Memory B cell (primary cell): ENCODE data around the gene TLK1.

Experiments
- ATAC-seq: fragments of 150-1000 bp; cut with Tn5 transposase; 2 replicates; pipeline ENCODE4 v1.10.0; 2021; ENCODE audit warnings: low read depth, mild to moderate bottlenecking, moderate library complexity
- DNase-seq, 2 donors: peaks; one replicate each; pipeline ENCODE4 v3.0.0; 2022; ENCODE audit warnings: low spot score in 2 of 2
- H3K27ac Mint-ChIP-seq: one replicate; pipeline ENCODE4 v1.8.0; 2022; ENCODE audit warnings: mild to moderate bottlenecking, moderate library complexity, mixed read lengths
- H3K27me3 Mint-ChIP-seq: one replicate; pipeline ENCODE4 v1.8.0; 2022; ENCODE audit warnings: mixed read lengths
- H3K36me3 Mint-ChIP-seq: one replicate; pipeline ENCODE4 v1.8.0; 2022; ENCODE audit warnings: mild to moderate bottlenecking, mixed read lengths
- H3K4me1 Mint-ChIP-seq: one replicate; pipeline ENCODE4 v1.8.0; 2022; ENCODE audit warnings: mixed read lengths
- H3K4me3 Mint-ChIP-seq: one replicate; pipeline ENCODE4 v1.8.0; 2022; ENCODE audit warnings: mild to moderate bottlenecking, moderate library complexity, mixed read lengths
- H3K9me3 Mint-ChIP-seq: one replicate; pipeline ENCODE4 v1.8.0; 2022; ENCODE audit warnings: mixed read lengths

The TLK1 gene

DNA sequence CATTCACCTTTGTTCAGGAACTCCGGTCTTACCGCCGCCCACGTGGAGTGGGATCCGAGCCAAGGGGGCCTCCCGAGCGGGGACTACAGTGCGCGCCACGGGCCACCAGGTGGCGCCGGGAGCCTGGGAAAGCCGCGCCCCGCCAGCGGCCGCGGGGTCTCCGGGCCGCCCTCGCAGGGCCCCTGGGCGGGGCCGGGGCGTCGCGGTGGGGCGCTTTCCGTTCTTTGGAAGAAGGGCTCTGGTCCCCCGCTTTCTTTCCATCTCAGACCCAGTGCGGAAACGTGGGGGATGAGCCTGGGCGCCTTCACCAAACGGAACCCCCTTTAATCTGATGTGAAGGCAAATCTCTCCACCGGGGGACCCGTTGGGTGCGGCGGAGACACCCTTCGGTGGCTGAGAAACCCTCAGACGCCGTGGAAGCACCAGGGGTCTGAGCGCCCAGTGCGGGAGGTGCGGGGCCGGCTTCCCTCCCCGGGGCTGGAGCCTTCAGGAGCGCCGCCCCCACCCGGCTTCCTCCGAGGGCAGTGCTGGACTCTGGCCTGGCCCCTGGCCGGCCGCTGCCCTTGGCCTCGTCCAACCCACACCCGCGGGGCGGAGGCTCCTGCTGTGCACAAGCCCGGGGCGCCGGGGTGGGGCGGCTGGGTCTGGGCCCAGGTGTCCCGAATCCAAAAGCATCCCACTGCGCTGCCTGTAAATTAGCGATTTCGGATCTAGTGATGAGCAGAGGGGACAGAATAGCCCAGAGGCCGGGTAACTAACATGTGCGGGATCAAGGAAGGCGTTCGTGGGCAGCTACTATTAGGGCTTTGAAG, 187.0 kb downstream of the TLK1 start:
- Mint-ChIP-seq H3K4me3 (peak overlapping the region; percentile 88), H3K9me3 (no peaks in the 10 kb centered on the region), H3K4me1 (peaks cover 4% of the 10 kb centered on the region), H3K27ac (peak overlapping the region; percentile 49), H3K27me3 (no peaks in the 10 kb centered on the region), H3K36me3 (no peaks in the 10 kb centered on the region)
- ATAC-seq (peak; percentile 94), DNase-seq (peak; percentile 84 to 93)

DNA sequence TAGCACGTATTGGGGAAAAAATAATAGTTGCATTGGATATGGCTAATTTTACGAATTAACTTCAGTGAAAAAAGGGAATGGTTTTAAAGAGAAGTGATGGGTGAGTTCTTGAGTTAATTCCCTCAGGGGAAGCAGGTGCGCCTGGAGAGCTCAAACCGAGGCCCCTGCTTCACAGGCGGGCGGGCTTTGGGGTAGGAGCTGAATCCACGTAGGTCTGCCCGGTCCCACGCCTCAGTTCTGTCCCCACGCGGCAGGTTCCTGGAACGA, 187.5 kb downstream of the TLK1 start:
- Mint-ChIP-seq H3K4me1 (peaks cover 4% of the 10 kb centered on the region), H3K27me3 (no peaks in the 10 kb centered on the region), H3K9me3 (no peaks in the 10 kb centered on the region), H3K27ac (peak overlapping the region; percentile 49), H3K4me3 (peak overlapping the region; percentile 88), H3K36me3 (no peaks in the 10 kb centered on the region)
- no peak for ATAC-seq
- DNase-seq, result no peak

DNA sequence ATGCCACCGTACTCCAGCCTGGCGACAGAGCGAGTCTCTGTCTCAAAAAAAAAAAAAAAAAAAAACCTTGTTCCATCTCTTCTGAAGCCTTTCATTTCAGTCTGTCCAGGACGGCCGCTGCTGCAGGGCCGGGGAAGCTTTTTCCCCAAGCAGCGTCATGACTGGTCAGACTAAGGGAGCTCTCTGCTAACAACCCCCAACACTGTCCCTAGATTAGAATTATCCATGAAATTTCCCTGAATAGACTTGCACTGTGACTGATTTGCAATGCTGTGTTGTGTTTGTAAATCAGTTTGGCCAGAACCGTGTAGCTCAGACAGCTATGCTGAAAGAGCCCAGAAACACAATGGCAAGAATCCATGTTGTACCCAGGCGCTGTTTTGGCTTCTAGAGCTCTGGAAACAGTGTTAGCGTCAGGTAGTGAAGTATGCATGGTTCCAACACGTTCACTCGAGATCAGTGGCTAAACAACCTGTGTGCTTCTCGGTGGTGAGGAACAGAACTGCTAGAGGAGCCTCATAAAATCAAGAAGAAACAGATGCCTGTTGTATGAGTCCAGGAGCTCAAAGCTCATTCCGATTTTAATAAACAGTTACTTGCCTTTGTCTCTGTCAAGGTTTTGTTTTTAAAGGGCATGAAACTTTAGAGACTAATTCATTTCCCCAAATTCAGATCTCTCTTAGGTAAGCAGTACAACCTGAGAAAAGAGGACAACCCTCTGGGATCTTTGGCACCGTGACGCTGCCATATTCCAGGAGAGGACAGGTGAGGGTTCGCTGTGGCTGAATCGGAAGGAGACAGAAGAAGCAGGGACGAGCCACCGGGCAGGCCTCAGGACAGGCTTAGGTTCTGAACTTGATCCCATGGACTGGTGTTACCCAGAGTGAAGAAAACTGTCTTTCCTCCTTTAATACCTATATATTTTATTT, 188.1 kb downstream of the TLK1 start:
- no peak for ATAC-seq
- H3K4me3 Mint-ChIP-seq, result peak overlapping the region; percentile 88
- H3K9me3 Mint-ChIP-seq, result no peaks in the 10 kb centered on the region
- DNase-seq, result no peak
- peaks cover 4% of the 10 kb centered on the region for H3K4me1 Mint-ChIP-seq
- no peaks in the 10 kb centered on the region for H3K36me3 Mint-ChIP-seq
- H3K27me3 Mint-ChIP-seq, result no peaks in the 10 kb centered on the region
- H3K27ac Mint-ChIP-seq, result peak overlapping the region; percentile 49

DNA sequence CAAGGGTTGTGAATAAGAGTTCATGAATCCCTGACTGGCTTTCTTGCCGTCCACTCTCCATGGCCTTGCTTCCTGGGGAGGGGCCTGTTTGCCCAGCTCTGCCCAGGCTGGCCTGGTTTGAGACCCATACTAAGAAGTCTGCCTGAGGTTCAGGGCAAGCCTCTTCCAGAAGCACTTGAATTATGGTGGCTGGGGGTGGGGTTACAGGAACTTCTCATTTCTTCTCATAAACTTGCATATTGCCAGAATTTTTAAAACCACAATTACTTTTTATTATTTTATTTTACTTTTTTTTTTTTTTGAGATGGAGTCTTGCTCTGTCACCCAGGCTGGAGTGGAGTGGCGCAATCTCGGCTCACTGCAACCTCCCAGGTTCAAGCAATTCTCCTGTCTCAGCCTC, 189.6 kb downstream of the TLK1 start:
- H3K36me3 Mint-ChIP-seq, result peaks cover 6% of the 10 kb centered on the region
- H3K27me3 Mint-ChIP-seq, result no peaks in the 10 kb centered on the region
- no peak for ATAC-seq
- DNase-seq, result no peak
- no peaks in the 10 kb centered on the region for H3K9me3 Mint-ChIP-seq
- H3K4me1 Mint-ChIP-seq, result peaks cover 4% of the 10 kb centered on the region
- H3K4me3 Mint-ChIP-seq, result no peak overlapping the region
- H3K27ac Mint-ChIP-seq, result no peak overlapping the region

DNA sequence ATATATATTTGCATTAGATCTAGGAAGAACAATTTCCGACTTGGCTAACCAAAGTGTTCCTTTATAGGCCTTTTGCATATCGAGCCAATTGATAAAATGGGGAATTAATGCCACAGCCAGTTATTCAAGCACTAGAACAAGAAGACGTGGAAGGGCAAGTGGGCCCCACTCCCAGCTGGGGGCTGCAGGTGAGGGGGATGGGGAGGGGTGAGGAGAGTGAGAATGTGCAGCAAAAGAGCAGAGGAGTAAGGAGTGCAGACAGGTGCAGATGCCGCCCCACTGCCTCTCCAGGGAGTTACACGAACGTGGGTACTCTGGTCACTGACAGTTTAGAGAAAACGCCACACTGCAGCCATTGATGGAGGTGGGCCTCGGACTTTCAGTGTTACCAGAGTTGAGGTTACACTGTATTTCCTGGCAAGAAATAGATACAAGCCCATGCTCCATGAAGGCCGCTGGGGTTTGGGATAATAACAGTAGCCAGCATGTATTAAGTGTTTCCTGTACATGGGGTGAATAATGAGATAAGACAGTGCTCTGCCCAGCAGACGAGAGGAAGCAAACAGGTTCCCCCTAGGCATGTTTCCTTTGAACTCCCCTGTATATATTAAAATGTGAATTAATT, 190.7 kb downstream of the TLK1 start:
- ATAC-seq, result no peak
- H3K4me1 Mint-ChIP-seq, result peaks cover 4% of the 10 kb centered on the region
- H3K4me3 Mint-ChIP-seq, result no peak overlapping the region
- H3K27ac Mint-ChIP-seq, result no peak overlapping the region
- no peaks in the 10 kb centered on the region for H3K9me3 Mint-ChIP-seq
- no peak for DNase-seq
- no peaks in the 10 kb centered on the region for H3K27me3 Mint-ChIP-seq
- H3K36me3 Mint-ChIP-seq, result peaks cover 11% of the 10 kb centered on the region

DNA sequence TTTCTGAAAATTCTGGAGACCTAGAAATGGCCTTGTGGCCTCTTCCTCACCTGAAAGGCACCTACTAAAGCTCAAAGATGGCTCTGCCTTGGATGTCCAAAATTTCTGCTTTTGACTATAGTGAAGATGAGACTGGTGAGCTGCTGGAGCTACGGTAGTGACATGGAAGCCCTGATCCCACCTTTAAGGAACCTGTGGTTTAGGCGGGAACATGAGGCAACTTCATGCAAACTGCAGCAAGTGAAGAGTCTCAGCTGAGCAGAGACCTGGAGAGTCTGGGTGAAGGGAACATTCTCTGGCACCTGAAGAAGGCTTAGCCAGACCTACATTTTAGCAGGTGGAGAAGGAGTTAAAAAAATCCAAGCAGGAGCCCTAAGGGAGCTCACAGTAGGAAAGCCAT, 191.7 kb downstream of the TLK1 start:
- H3K4me1 Mint-ChIP-seq, result peaks cover under 1% of the 10 kb centered on the region
- no peak for DNase-seq
- H3K36me3 Mint-ChIP-seq, result peaks cover 13% of the 10 kb centered on the region
- no peaks in the 10 kb centered on the region for H3K9me3 Mint-ChIP-seq
- no peak overlapping the region for H3K27ac Mint-ChIP-seq
- no peak for ATAC-seq
- no peak overlapping the region for H3K4me3 Mint-ChIP-seq
- H3K27me3 Mint-ChIP-seq, result no peaks in the 10 kb centered on the region

DNA sequence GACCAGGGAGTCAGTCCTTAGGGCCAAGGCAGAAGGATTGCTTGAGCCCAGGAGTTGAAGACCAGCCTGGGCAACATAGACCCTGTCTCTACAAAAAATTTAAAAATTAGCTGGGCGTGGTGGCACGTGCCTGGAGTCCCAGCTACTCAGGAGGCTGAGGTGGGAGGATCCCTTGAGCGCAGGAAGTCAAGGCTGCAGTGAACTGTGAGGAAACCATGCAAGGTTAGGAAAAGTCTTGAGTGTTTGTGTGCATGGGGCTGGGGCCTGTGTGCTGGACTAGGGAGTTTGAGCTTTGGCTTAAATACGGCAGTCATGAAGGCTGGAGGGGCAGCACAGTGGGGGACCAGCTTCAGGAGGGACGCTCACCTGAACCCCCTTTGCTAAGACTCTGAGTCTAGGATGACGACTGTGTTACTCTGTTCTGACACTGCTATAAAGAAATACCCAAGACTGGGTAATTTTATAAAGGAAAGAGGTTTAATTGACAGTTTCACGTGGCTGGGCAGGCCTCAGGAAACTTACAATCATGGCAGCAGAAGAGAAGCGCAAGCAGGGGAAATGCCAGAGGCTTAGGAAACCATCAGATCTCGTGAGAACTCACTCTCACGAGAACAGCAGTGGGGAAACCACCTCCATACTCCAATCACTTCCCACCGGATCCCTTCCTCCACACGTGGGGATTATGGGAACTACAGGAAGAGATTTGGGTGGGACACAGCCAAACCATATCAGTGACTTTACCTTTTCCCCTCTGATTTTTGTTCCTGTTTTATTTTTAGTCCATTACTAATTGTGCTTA, 192.3 kb downstream of the TLK1 start:
- H3K27ac Mint-ChIP-seq, result peak overlapping the region; percentile 58
- no peak for ATAC-seq
- no peaks in the 10 kb centered on the region for H3K9me3 Mint-ChIP-seq
- no peak overlapping the region for H3K4me3 Mint-ChIP-seq
- H3K36me3 Mint-ChIP-seq, result peaks cover 13% of the 10 kb centered on the region
- no peaks in the 10 kb centered on the region for H3K4me1 Mint-ChIP-seq
- H3K27me3 Mint-ChIP-seq, result no peaks in the 10 kb centered on the region
- no peak for DNase-seq

DNA sequence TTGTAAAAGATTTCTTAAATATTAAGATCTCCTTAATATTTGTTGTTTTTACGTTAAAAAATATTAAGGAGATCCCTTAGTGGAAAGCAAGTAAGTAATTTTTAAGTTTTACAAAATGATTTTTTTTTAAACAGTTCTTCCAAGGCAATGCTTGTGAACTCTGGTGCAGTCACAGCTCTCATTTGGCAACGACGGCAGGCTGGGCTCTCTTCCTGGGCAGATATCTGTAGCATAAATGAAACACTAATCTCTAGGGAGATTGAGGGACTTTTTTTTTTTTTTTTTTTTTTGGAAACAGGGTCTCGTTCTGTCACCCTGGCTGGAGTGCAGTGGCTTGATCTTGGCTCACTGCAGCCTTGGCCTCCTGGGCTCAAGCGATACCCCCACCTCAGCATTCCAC, 193.1 kb downstream of the TLK1 start:
- Mint-ChIP-seq H3K27ac (no peak overlapping the region), H3K36me3 (peaks cover 15% of the 10 kb centered on the region), H3K9me3 (no peaks in the 10 kb centered on the region), H3K27me3 (no peaks in the 10 kb centered on the region), H3K4me1 (no peaks in the 10 kb centered on the region), H3K4me3 (no peak overlapping the region)
- DNase-seq (no peak), ATAC-seq (no peak)

DNA sequence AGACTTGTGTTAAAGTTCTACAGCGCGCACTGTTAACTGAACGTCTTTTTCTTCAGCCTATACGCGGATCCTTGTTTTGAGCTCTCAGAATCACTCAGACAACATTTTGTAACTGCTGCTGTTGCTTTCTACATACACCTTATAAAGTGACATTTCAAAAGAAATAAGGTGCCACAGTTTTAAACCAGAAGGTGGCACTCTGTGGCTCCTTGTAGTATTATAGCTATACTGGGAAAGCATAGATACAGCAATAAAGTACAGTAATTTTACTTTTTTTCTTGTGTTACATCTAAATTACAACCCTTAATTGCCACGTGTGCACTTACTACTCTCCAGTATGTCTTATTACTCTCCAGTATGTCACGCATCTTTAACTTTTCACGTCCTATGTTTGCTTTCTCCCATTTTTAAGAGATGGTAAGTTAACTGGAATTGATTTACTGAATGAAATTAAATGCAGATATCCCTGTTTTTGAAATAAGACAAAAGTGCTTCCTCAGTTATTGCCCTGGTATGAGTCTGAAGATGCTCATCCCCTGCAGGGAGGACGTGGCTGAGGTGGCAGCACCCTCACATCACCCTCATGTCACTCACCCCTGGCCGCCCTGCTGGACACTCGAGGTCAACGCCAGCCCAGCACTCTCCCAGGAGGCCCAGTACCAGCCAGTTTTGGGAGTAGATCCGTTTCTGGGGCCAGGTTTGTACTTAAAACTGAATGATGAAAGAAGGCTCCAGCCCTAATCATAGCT, 193.9 kb downstream of the TLK1 start:
- DNase-seq, result no peak

DNA sequence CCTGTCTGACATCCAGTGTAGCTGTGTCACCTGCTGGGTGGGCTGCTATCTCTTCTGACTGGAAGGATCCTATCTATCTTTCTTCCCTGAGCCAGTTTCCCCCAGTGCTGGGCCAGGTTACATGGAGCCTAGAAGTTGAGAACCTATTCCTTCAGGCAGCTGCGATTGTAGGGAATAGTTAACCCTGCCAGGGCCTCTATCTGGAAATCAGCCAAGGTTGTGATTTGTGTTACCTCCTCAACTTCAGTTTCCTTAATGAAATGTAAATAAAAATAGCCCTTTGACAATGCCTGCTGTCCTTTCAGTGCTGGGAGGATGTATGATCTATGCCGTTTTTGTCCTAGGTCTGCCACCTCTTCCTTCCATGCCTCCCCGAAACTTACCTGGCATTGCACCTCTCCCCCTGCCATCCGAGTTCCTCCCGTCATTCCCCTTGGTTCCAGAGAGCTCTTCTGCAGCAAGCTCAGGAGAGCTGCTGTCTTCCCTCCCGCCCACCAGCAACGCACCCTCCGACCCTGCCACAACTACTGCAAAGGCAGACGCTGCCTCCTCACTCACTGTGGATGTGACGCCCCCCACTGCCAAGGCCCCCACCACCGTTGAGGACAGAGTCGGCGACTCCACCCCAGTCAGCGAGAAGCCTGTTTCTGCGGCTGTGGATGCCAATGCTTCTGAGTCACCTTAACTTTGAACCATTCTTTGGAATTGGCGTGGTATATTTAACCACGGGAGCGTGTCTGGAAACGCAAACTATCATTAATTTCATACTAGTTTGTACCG, 195.1 kb downstream of the TLK1 start:
- no peak overlapping the region for H3K4me3 Mint-ChIP-seq
- H3K4me1 Mint-ChIP-seq, result no peaks in the 10 kb centered on the region
- H3K36me3 Mint-ChIP-seq, result peaks cover 16% of the 10 kb centered on the region
- H3K27me3 Mint-ChIP-seq, result no peaks in the 10 kb centered on the region
- H3K9me3 Mint-ChIP-seq, result no peaks in the 10 kb centered on the region
- ATAC-seq (no peak), DNase-seq (no peak)
- peak overlapping the region; percentile 51 for H3K27ac Mint-ChIP-seq

More for the DNA sequence above, 193.9 kb downstream of the TLK1 start:
- H3K9me3 Mint-ChIP-seq, result no peaks in the 10 kb centered on the region
- no peaks in the 10 kb centered on the region for H3K4me1 Mint-ChIP-seq
- peaks cover 16% of the 10 kb centered on the region for H3K36me3 Mint-ChIP-seq
- H3K27ac Mint-ChIP-seq, result peak overlapping the region; percentile 28
- H3K4me3 Mint-ChIP-seq, result no peak overlapping the region
- ATAC-seq, result no peak
- no peaks in the 10 kb centered on the region for H3K27me3 Mint-ChIP-seq

DNA sequence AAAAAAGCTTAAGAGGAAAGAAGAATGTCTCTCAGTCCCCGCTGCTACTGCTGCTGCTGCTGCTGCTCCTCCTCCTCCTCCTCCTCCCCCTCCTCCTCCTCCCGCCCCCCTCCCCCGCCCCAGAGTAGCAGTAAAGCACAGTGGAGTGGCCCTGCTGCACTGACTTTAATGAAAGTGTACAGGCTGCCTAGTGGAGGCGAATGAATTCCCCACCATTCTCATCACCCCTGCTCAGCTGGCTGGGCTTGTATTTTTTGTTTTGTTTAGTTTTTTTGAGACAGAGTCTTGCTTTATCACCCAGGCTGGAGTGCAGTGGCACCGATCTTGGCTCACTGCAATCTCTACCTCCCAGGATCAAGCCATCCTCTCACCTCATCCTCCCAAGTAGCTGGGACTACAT, 197.3 kb downstream of the TLK1 start:
- H3K27ac Mint-ChIP-seq, result no peak overlapping the region
- ATAC-seq (no peak), DNase-seq (no peak)
- H3K36me3 Mint-ChIP-seq, result peaks cover 21% of the 10 kb centered on the region
- no peaks in the 10 kb centered on the region for H3K4me1 Mint-ChIP-seq
- H3K4me3 Mint-ChIP-seq, result no peak overlapping the region
- no peaks in the 10 kb centered on the region for H3K27me3 Mint-ChIP-seq
- H3K9me3 Mint-ChIP-seq, result no peaks in the 10 kb centered on the region

DNA sequence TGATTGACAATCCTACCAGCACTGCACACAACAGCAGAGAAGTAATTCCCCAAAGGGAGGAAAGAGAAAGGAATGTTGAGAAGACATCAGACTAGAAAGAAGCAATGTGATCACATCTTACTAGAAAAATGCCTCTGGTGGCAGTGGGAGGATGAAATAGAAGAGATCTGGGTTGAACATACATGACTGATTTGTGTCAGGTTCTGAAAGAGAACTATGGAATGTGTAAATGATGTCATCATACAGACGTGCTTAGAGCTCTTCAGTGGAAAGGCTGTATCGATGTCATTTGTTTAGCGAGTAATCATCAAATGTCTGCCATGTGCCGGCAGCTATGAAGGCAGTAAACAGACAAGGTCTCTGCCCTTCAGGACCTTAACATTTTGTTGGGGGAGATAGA, 206.8 kb downstream of the TLK1 start:
- ATAC-seq (no peak), DNase-seq (no peak)
- Mint-ChIP-seq H3K4me1 (peaks cover 17% of the 10 kb centered on the region), H3K4me3 (no peak overlapping the region), H3K36me3 (peaks cover 45% of the 10 kb centered on the region), H3K27me3 (no peaks in the 10 kb centered on the region), H3K27ac (no peak overlapping the region), H3K9me3 (no peaks in the 10 kb centered on the region)
